NCI-H1048 (cell line): ENCODE results near the gene HGFAC.

ENCODE experiments used
- DNase-seq: peaks from one replicate; lab custom pipeline; 2025; lab: John Stamatoyannopoulos, UW

HGFAC gene

DNA sequence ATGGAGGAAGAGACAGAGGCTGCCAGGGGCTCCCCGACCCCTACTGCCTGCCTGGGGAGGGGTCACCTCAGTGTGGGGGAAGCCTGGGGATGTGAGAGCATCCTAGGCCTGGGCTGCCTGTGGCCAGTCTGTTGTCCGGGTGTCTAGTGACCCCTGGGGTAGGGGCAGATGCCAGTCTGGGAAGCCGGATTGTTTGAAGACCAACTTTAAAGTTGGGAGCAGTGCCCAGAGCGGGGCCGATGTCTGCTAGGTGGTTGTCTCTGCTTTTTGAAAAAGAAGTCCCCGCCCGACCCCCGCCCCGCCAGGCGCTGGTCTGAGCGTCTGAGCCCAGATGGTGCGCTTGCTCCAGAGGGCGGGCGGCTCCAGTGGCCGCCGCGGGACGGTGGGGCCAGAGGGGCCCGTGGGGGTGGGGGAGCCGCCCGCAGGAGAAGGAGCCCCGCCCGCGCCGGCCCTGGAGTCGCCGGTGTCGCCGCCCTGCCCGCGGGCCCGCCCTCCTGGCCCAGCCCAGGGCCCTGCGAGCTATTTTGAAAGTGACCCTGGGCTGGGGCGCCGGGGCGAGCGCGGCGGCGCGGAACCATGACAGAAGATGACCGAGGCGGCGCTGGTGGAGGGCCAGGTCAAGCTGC lies 21.1 kb downstream of the HGFAC start, which contains the start of gene DOK7:
Gene DOK7 (plus strand): TSS at position 517 of the 626 bp plus-strand sequence. CDS start 70 bp downstream, at position 587.
- DNase-seq = no peak

- no peak for DNase-seq
Observed at GRCh38 chr4:3463556-3464348, 22.0 kb downstream of the HGFAC start.

GRCh38 chr4:3464349-3464905 lies 22.7 kb downstream of the HGFAC start:
- no peak for DNase-seq

- DNase-seq = no peak
Observed at GRCh38 chr4:3464911-3465697, 23.3 kb downstream of the HGFAC start.

DNA sequence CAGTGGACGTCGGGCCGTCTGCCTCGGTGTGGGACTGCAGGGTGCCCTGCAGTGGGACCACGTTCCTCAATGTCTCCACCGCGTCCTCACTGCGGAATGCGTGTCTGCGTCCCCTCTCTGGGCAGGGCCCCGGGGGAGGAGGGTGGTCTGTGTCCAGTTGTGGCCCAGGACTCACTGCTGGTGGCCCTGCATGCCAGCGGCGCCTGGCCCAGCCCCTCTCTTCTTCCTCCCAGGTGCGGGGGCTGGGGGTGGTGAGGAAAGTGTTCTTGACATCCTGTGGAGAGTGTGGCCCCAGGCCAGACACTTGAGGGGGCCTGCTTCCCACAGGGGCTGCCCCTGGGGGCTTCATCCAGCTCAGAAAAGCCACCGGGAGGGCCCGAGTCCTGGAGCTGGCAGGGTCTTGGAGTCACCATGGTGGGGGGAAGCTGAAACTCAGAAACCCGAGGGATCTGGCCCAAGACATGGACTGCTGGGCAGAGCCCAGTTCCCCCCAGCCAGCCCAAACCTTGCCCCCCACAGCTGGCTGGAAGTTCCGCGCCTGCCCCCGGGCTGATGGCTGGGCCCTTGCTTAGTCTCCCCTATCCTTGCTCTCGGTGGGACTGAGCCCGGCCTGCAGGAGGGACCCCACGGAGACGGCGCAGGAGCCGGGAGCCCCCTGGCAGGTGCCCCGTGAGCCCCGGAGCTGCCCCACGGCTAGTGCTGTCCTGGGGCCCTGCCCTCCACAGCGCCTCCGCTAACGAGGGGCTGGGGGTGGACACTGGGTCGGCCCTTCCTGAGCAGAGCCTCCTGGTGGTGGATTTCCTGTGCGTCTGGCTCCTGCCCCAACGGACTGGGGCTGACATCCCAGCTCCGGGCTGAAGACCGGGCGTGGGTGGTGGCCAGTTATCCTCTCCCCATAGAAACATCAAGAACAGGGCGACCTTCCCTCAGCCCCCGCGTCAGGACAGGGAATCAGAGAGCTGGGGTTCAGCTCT lies 24.2 kb downstream of the HGFAC start:
- no peak for DNase-seq

DNA sequence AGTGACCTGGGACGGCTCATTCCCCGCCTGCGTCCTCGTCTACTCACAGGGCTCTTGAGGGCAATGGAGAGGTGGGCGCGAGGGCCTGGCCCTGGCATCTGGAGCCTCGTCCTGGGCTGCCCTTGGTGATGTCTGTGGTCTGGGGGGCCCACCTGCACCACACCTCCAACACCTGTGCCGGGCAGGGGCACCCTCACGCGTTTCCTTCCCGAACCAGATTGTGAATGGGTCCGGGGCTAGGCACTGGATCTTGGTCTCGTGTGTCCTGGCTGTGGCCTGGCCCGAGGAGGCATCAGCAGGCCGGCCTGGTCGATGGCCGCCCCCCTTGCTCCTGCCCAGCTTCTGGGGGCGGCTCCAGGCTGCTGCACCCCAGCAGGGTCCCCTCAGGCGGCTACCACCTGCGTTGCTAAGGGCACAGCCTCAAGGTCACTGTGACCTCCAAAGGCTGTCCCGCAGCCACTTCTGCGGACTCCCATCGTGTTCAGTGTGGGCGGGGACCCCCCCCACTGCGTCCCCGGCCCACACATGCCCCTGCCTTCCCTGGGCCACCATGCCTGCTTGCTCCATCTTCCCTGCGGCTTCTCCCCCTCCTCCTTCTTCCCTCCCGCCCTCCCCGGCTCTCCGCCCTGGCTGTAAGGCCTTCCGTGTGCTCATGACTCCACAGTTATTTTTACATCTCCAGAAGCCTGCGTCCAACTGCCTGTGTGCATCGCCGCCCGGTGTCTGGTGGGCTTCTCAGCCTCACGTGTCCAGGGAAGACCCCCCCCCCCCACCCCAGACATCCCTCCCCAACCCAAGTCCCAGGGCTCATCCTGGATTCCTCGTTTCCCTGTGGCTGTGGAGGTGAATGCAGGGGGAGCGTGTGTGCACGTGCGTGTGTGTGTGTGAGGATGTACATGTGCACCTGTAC lies 25.2 kb downstream of the HGFAC start:
- DNase-seq = no peak

- no peak for DNase-seq
Observed at GRCh38 chr4:3467601-3468031, 25.8 kb downstream of the HGFAC start.

- no peak for DNase-seq
Observed at GRCh38 chr4:3468154-3468553, 26.4 kb downstream of the HGFAC start.

- DNase-seq = no peak
Observed at GRCh38 chr4:3468804-3469203, 27.0 kb downstream of the HGFAC start.

GRCh38 chr4:3469386-3470243 lies 27.8 kb downstream of the HGFAC start:
- no peak for DNase-seq

DNA sequence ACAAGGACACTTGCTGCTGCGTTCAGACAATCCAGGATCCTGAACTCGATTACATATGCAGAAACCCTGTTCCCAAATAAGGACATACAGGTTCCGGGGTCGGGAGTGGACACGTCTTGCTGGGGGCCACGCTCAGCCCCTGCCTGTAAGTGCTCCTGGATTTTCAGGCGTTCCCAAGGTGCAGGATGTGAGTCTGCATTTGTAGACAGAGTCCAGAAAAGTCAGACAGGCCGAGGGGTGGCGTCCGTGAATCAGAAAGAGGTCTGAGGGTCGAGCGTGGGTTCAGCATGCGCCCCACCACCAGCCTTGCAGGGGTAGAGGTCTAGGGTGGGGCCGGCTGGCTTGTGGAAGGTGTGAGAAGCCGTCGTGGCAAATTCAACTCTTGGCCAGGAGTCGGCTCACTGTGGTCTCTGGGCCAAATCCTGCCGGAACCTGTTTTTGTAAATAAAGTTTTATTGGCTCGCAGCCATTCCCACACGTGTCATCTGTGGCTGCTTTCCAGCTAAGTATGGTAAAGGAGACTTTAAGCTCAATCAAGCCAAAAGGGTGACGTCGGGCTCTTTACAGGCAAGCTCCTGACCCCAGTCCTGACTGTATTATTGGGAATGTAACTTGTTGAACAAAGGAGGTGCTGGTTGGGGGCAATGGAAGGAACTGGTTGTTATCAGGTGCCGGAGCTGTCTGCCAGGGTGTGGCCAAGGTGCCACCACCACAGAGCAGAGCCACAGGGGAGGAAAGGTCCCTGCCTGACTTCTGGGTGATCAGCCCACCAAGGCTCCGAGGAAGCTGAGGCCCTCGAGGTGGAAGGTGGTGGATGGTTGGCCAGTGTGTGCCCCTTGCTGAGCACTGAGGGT lies 28.7 kb downstream of the HGFAC start:
- DNase-seq = no peak

GRCh38 chr4:3471098-3471760 lies 29.5 kb downstream of the HGFAC start:
- no peak for DNase-seq

- DNase-seq = no peak
Observed at GRCh38 chr4:3471886-3472285, 30.1 kb downstream of the HGFAC start.

GRCh38 chr4:3472411-3473141 lies 30.8 kb downstream of the HGFAC start:
- DNase-seq = no peak

GRCh38 chr4:3473181-3473950 lies 31.6 kb downstream of the HGFAC start:
- no peak for DNase-seq
